ENCODE data around the gene NAA38. TPM values are rescaled to one million over a fixed set of nuclear protein-coding genes. Genes with fewer than 3 reads are reported as not detected.

NAA38 gene
- total and polyA plus RNA-seq, 2 donors (not counting 1 experiment from before 2014, with no cell fraction given) = 20.0 to 80.5 TPM

DNA sequence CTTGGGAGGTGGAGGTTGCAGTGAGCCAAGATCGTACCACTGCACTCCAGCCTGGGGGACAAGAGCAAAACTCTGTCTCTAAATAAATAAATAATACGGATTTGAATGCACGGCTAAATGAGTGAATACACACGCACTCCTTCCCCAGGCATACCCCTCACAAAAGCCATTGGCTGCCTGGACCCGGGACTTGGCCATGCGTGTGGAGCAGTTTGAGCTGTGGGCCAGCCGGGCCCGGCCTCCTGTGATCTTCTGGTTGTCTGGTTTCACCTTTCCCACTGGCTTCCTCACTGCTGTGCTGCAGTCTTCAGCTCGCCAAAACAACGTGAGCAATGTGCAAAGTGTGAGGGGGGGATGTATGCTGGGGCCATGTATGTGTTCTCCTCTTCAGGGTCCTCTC is 24.9 kb downstream of the NAA38 start:
- Mint-ChIP-seq H3K4me1 (peaks cover 23% of the 10 kb centered on the region), H3K27ac (no peak overlapping the region), H3K4me3 (peak overlapping the region; percentile 26), H3K27me3 (peaks cover 22% of the 10 kb centered on the region), H3K9me3 (ENCODE audit: insufficient read depth) (no peaks in the 10 kb centered on the region)
- Histone ChIP-seq H3K27me3 (replicated peaks in 1 of 4; ENCODE audit: control extremely low read depth in 1 of 4, control insufficient read depth in 3 of 4, insufficient read depth in 4 of 4, low read length in 3 of 4) (peaks cover 0 to 13% (median 2%) of the 10 kb centered on the region in 4 experiments), H2AFZ (ENCODE audit: insufficient read depth, low read depth, low read length, poor library complexity, severe bottlenecking) (no peak overlapping the region), H3K9me3 (ENCODE audit: control extremely low read depth in 1 of 3, control insufficient read depth in 2 of 3, insufficient read depth in 1 of 3, low read length in 2 of 3) (peaks cover 0 to 4% (median 0%) of the 10 kb centered on the region in 3 donors), H3K27ac (ENCODE audit: low read length in 2 of 2) (no peak overlapping the region), H3K4me2 (replicated peaks; ENCODE audit: low read depth, low read length, poor library complexity, severe bottlenecking) (no peak overlapping the region), H3K4me1 (ENCODE audit: control insufficient read depth in 2 of 2, insufficient read depth in 2 of 2, low read length in 2 of 2) (peaks cover 23 to 33% of the 10 kb centered on the region in 2 donors), H3K9ac (ENCODE audit: low read length) (no peak overlapping the region), H4K20me1 (ENCODE audit: control insufficient read depth, insufficient read depth, low read length, poor library complexity, severe bottlenecking) (peaks cover 12% of the 10 kb centered on the region), H3K79me2 (ENCODE audit: control insufficient read depth, insufficient read depth, low read length) (peaks cover 30% of the 10 kb centered on the region), H3K36me3 (replicated peaks in 1 of 2; ENCODE audit: control extremely low read depth in 1 of 2, control insufficient read depth in 1 of 2, extremely low read depth in 1 of 2, insufficient read depth in 2 of 2, low read length in 1 of 2) (no peaks in the 10 kb centered on the region), H3K4me3 (ENCODE audit: control extremely low read depth in 1 of 5, extremely low read depth in 1 of 5, insufficient read depth in 1 of 5, low read depth in 2 of 5, low read length in 4 of 5) (no peak overlapping the region)
- 84% methylated on average over 5 of the region's 10 CpGs for WGBS (ENCODE audit: insufficient coverage)
- DNase-seq (peak; percentile 18), ATAC-seq (ENCODE audit: low read depth) (no peak)
- TF ChIP-seq CTCF (IDR thresholded peaks at IDR 0.05) (no peak), EZH2 (IDR thresholded peaks at IDR 0.05; ENCODE audit: borderline replicate concordance, insufficient read depth, low read depth, low read length, poor library complexity, severe bottlenecking) (no peak)
- POLR2A ChIA-PET = interaction anchor here (0.6 to 2.1 kb wide), 3 partner anchors 12 to 25 kb away, joined by 3 to 9 read pairs (median 5); partner anchors contain the start of gene NAA38
- intact Hi-C loops (cut with micrococcal nuclease) = loop anchor here (10.0 kb wide), 2 partner anchors 818 to 1178 kb away; partner anchors contain the start of genes C17orf100, MED31 and RNASEK
- CTCF ChIA-PET = interaction anchor here (0.7 to 4.5 kb wide), 8 partner anchors 9 to 157 kb away, joined by 3 to 53 read pairs (median 6); partner anchors contain the start of gene NAA38

- DNase-seq = no peak
- ChIA-PET POLR2A (no interaction called here), CTCF (interaction anchor here (1.6 to 2.2 kb wide), 3 partner anchors 8 to 26 kb away, joined by 5 to 7 read pairs (median 6); partner anchors contain the start of gene NAA38)
- Histone ChIP-seq H3K4me2 (replicated peaks; ENCODE audit: low read depth, low read length, poor library complexity, severe bottlenecking) (no peak overlapping the region), H3K9me3 (ENCODE audit: control extremely low read depth in 1 of 3, control insufficient read depth in 2 of 3, insufficient read depth in 1 of 3, low read length in 2 of 3) (no peaks in the 10 kb centered on the region), H3K36me3 (replicated peaks in 1 of 2; ENCODE audit: control extremely low read depth in 1 of 2, control insufficient read depth in 1 of 2, extremely low read depth in 1 of 2, insufficient read depth in 2 of 2, low read length in 1 of 2) (no peaks in the 10 kb centered on the region), H3K79me2 (ENCODE audit: control insufficient read depth, insufficient read depth, low read length) (peaks cover 21% of the 10 kb centered on the region), H3K27me3 (replicated peaks in 1 of 4; ENCODE audit: control extremely low read depth in 1 of 4, control insufficient read depth in 3 of 4, insufficient read depth in 4 of 4, low read length in 3 of 4) (peaks cover 0 to 13% (median 2%) of the 10 kb centered on the region in 4 experiments), H3K4me3 (ENCODE audit: control extremely low read depth in 1 of 5, extremely low read depth in 1 of 5, insufficient read depth in 1 of 5, low read depth in 2 of 5, low read length in 4 of 5) (no peak overlapping the region), H3K4me1 (ENCODE audit: control insufficient read depth in 2 of 2, insufficient read depth in 2 of 2, low read length in 2 of 2) (peaks cover 11 to 21% of the 10 kb centered on the region in 2 donors), H4K20me1 (ENCODE audit: control insufficient read depth, insufficient read depth, low read length, poor library complexity, severe bottlenecking) (peaks cover under 1% of the 10 kb centered on the region), H2AFZ (ENCODE audit: insufficient read depth, low read depth, low read length, poor library complexity, severe bottlenecking) (no peak overlapping the region), H3K27ac (ENCODE audit: low read length in 2 of 2) (no peak overlapping the region), H3K9ac (ENCODE audit: low read length) (no peak overlapping the region)
- Mint-ChIP-seq H3K4me1 (peaks cover 11% of the 10 kb centered on the region), H3K9me3 (ENCODE audit: insufficient read depth) (no peaks in the 10 kb centered on the region), H3K4me3 (no peak overlapping the region), H3K27me3 (peaks cover 22% of the 10 kb centered on the region), H3K27ac (no peak overlapping the region)
- WGBS (ENCODE audit: insufficient coverage) = 70% methylated on average over 2 of the region's 7 CpGs
- TF ChIP-seq EZH2 (IDR thresholded peaks at IDR 0.05; ENCODE audit: borderline replicate concordance, insufficient read depth, low read depth, low read length, poor library complexity, severe bottlenecking) = no peak
- intact Hi-C loops (cut with micrococcal nuclease) = loop anchor here (10.0 kb wide), 2 partner anchors 816 to 1176 kb away; partner anchors contain the start of genes C17orf100, MED31 and RNASEK
- no peak for ATAC-seq (ENCODE audit: low read depth)
Observed at GRCh38 chr17:7831233-7831632, 26.1 kb downstream of the NAA38 start.

All from B cell (primary cell).